Keratinocyte (primary cell): ENCODE results near the gene COL20A1.

Experiments used
- EZH2 ChIP-seq: IDR thresholded peaks from one replicate; pipeline ENCODE4 v1.6.1; 2012; ENCODE audit warnings: inconsistent platforms, mild to moderate bottlenecking, low read length, moderate library complexity
- TF ChIP-seq, protein P1 (sequence below), 3 experiments: IDR thresholded peaks in 1 of 3; conservative IDR thresholded peaks in 1 of 3; optimal IDR thresholded peaks in 1 of 3; 2 replicates in 2 of 3; 3 replicates in 1 of 3; pipeline versions ENCODE3 to v1.5.1; 2011; ENCODE audit warnings: low read length in 3 of 3, mild to moderate bottlenecking in 3 of 3, moderate library complexity in 2 of 3, control low read depth in 1 of 3, inconsistent platforms in 1 of 3; ENCODE audit not compliant: insufficient read depth in 2 of 3; ENCODE audit errors: extremely low read depth in 1 of 3

DNA sequence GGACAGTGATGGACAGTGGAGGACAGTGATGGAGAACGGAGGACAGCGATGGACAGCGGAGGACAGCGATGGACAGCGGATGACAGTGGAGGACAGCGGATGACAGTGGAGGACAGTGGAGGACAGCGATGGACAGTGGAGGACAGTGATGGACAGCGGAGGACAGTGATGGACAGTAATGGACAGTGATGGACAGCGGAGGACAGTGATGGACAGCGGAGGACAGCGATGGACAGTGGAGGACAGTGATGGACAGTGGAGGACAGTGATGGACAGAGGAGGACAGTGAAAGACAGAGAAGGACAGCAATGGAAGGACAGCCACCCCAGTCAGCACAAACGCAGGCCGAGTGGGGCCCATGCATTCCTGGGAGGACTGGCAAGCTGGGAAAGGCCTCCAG is 35.4 kb upstream of the COL20A1 start:
- TF ChIP-seq EZH2 = no peak
- TF ChIP-seq, protein P1, sequence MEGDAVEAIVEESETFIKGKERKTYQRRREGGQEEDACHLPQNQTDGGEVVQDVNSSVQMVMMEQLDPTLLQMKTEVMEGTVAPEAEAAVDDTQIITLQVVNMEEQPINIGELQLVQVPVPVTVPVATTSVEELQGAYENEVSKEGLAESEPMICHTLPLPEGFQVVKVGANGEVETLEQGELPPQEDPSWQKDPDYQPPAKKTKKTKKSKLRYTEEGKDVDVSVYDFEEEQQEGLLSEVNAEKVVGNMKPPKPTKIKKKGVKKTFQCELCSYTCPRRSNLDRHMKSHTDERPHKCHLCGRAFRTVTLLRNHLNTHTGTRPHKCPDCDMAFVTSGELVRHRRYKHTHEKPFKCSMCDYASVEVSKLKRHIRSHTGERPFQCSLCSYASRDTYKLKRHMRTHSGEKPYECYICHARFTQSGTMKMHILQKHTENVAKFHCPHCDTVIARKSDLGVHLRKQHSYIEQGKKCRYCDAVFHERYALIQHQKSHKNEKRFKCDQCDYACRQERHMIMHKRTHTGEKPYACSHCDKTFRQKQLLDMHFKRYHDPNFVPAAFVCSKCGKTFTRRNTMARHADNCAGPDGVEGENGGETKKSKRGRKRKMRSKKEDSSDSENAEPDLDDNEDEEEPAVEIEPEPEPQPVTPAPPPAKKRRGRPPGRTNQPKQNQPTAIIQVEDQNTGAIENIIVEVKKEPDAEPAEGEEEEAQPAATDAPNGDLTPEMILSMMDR (optimal IDR thresholded peaks at IDR 0.05 in 1 of 3, IDR thresholded peaks at IDR 0.05 in 1 of 3, conservative IDR thresholded peaks at IDR 0.05 in 1 of 3; ENCODE audit: extremely low read depth in 1 of 3, insufficient read depth in 2 of 3, low read length in 3 of 3) = no peak
